T follicular helper cell (primary cell): ENCODE data around the gene CHMP2A.
"Not testable (repeated sequence)": the region's sequence is repeated elsewhere in the genome, so short reads cannot be mapped to it uniquely, and the experiment has no call there.

Experiments used
- DNase-seq: peaks from one replicate; pipeline ENCODE4 v3.0.0-alpha.2; 2020; ENCODE audit warnings: low read depth
- total RNA-seq, 2 experiments: gene quantifications; one replicate each; lab custom pipeline; 2026; lab: John Stamatoyannopoulos, UW

CHMP2A gene
- total RNA-seq: 52.4 to 71.1 reads per million in 2 experiments

GRCh38 chr19:58554494-58555368 is at the start of gene CHMP2A:
Gene CHMP2A, minus strand, starts transcription at chr19:58555105. Its CDS starts 893 bp downstream, at chr19:58554212.
- DNase-seq: peak; percentile 95

- no peak for DNase-seq
Observed at GRCh38 chr19:58586133-58586765, 31.3 kb upstream of the CHMP2A start.

- DNase-seq: no peak
Observed at GRCh38 chr19:58585442-58586132, 30.7 kb upstream of the CHMP2A start.

DNA sequence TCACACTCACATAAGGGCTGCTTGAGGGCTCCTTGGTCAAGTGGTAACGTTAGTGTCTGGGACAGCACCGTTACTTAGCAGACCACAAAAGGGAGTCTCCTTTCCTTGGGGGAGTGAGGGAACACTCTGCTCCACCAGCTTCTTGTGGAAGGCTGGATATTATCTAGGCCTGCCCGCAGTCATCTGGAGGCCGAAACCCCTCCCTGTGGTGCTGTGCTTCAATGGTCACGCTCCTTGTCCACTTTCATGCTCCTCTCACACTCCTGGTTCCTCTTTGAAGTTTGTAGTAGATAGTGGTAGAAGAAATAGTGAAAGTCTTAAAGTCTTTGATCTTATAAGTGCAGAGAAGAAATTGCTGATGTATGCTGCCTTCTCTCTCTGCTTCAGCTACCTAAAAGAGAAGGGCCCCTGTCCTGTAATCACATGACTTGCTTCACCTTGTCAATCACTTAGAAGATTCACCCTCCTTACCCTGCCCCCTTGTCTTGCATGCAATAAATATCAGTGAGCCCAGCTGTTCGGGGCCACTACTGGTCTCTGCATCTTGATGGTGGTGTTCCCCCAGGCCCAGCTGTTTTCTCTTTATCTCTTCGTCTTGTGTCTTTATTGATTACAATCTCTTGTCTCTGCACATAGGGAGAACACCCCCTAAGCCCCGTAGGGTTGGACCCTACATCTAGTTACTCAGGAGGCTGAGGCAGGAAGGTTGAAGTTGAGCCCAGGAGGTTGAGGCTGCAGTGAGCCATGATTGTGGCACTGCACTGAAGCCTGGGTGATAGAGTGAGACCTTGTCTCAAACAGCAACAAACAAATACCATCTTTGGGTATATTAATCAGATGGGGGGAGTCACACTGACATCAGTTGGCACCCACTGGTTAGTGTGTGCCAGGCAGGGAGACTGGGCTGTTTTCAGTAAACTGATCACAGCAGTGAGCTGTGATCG is 29.9 kb upstream of the CHMP2A start:
- no peak for DNase-seq

DNA sequence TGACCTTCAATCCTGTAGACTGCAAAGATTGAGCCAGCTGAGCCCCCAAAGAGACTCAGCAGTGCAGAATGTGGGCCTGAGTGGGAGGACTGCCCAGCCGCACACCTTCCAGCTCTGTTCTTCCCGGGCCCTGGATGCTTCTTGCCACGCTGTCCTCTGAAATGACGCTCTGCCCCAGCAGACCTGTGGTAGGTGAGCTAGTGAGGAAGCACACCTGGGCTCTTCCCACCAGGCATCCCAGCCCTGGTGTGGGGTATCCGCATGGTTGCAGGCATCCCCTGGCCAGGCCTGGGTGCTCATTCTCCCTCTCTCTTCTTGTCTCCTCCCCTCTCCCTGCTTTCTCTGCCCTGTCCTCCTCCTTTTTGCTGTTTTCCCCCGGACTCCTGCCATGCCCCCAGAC is 28.1 kb upstream of the CHMP2A start:
- no peak for DNase-seq

- DNase-seq: peak; percentile 84
Observed at GRCh38 chr19:58581227-58582141, 26.6 kb upstream of the CHMP2A start.

- no peak for DNase-seq
Observed at GRCh38 chr19:58579473-58580142, 24.7 kb upstream of the CHMP2A start.

- DNase-seq: no peak
Observed at GRCh38 chr19:58578012-58578925, 23.4 kb upstream of the CHMP2A start.

GRCh38 chr19:58577581-58577980 is 22.7 kb upstream of the CHMP2A start:
- not testable (repeated sequence) for DNase-seq

DNA sequence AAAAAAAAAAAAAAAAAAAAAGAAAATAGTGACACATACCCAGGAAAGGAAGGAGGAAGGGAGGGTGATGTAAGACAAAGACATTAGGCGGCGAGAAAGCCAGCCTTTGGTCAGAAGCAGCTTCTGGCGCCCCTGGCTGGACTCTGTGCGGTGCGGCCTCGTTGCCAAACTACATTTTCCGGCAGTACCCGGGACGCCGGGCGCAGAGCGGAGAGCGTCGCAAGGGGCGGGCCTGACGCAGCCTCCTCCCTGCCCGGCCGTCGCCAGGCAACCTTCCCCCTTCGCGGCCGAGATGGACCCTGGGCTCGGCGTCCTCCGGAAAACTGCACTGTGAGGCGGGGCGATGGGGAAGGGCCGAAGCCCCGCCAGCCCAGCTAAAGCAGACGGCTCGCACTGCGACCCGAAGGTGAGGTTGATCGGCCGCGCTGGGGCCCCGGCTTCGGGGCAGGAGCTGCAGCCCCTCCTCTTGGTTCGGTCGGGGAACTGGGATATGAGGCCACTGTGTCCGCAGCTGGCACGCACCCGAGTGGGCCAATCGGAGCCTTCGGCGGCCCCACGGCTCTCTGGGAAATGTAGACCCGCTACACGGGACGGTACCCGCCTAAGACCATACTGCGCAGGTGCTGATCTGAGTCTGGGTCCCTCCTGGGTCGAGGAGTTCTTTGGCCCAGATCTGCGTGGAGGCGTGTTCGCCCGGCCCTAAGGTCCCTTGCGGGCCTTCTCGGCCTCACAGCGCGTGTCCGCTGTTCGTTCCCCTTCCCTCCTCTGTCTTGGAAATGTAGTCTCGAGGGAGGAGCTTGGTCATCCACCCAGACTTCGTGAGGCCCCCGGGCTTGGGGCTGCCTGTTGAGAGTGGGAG is 20.5 kb upstream of the CHMP2A start:
- peak; percentile 56 for DNase-seq

DNA sequence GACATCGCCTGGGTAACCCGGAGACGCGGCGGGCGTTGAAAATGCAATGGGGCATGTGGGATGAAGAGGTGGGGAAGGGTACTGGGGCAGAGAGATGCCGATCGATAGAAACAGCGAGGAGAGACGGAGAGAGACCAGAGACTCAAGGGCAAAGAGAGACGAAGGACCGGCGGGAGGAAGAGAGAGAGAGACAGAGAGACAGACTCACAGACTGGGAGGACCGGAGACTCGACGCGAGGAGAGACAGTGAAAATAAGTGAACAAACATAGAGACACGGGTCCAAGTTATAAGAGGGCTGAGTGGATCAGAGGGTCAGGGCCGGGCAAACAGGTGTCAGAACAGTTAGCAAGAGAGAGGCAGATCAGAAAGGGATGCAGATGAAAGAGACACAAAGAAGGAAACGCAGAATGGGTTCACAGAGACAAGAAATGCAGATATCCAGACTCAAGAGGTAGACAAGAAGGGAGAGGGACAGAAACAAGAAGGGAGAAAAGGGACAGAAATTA is 18.8 kb upstream of the CHMP2A start:
- no peak for DNase-seq

DNA sequence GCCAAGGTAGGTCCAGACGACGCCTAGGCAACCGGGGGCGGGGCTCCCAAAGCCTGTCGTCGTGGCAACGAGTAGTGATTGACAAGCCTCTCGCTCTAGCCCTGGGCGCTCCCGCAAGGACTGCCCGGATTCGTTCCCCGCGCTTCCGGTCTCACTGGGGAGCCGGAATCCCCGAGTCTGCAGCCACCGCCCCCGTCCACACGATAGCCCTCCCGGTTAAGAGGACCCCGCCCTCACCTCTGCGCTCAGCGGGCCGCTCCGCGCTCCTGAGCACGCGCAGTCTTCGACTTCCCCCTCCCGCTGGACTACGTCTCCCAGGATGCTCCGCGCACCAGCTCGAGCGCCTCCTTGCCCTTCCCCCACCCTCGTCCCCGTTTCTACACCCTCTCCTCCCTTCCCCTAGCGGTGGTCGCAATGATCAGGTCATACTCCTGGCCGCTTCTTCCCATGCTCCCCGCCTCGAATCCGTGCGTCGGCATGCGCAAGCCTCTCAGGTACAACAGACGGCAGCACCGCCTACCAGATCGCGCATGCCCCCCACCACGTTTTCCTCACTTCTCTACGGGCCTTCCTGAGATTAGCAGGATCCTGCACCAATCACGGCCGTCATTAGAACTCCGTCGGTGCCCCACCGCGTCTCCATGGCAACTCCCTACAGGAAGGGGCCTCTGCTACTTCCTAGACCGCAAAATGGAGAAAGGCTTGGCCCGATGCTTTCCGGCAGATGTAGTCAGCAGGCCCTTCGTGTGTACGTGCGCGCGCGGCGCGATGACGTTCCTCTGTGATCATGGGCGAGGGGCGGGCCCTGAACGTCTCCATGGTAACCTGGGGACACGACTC is 18.1 kb upstream of the CHMP2A start, which contains the start of gene MZF1:
Gene MZF1 (minus strand): TSS at position 518 of the 840 bp plus-strand sequence. CDS start 1,946 bp downstream, outside the sequence.
- DNase-seq: peak; percentile 100

DNA sequence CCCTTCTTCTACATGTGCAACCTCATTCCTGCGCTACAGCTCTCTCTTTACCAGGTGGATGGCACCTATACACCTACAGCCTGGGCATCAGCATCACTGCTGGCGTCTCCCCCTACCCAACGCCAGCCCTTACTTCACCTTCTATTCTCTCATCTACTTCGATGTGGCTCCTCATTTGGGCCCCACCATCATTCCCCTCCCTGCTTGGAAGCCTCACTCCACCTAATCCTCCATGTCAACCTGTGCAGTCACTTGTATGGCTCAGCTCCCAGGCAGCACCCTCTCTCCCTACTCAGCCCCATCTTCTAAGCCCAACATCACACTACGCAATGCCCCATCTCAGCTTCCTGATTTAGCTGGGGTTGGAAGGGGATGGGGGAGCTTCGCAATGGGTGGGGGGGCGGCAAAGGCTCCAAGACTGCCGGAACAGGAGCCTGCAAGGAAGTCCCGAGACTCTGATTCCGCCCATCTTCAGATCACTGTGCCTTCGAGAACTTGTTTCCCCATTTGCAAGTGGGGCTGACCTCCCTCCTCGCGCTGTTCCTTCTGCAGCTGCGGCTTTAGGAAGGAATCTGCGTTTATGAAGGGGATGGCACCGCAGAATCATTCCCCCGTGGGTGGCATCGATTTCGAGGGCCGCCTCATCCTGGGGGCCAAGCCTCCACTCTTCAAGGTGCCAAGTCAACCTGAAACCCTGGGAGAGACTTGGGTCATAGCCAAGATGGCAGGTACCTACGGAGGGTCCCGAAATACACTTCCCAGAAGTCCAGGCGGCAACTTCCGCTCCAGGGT is 17.3 kb upstream of the CHMP2A start:
- DNase-seq: no peak

GRCh38 chr19:58571575-58571947 is 16.7 kb upstream of the CHMP2A start:
- DNase-seq: no peak

GRCh38 chr19:58570770-58571574 is 16.1 kb upstream of the CHMP2A start:
- DNase-seq: no peak
